ENCODE results near the gene SMURF2. TPM values are rescaled to one million over a fixed set of nuclear protein-coding genes. Genes with fewer than 3 reads are reported as not detected.

Gene SMURF2
- polyA plus RNA-seq, 1 of the 3 experiments (the other 2 are of a cell fraction): 36.6 TPM

DNA sequence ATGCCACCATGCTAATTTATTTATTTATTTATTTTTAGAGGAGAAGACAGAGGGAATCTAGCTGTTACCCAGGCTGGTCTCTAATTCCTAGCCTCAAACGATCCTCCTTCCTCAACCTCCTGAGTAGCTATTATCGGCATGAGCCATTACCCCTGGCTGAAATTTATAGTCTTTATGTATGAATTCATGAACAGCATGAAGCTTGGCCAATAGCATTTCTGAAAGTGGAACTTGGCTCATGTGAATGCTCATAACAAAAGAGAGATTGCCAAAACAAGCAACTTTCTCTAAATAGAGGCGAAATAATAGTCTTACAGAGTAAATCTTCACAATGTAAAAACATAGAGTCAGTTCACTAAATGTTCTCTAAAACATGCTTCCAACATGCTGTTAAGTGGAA lies 30.1 kb upstream of the SMURF2 start:
- no peak overlapping the region for H3K4me2 ChIP-seq
- H3K79me2 ChIP-seq (ENCODE audit: insufficient read depth): no peaks in the 10 kb centered on the region
- H3K27ac ChIP-seq (ENCODE audit: low read depth in 2 of 2, low read length in 1 of 2): no peak overlapping the region
- no peaks in the 10 kb centered on the region for H4K20me1 ChIP-seq (ENCODE audit: insufficient read depth)
- H3K9ac ChIP-seq: no peak overlapping the region
- peaks cover 0 to 14% of the 10 kb centered on the region in 2 experiments; a peak in 3 of 4 replicates for H3K4me1 ChIP-seq (ENCODE audit: control insufficient read depth in 1 of 2, insufficient read depth in 2 of 2, low read depth in 1 of 2, low read length in 1 of 2)
- ChIA-PET POLR2A (no interaction called here), CTCF (interaction anchor here (1.3 kb wide), 1 partner anchor 18 kb away, joined by 4 read pairs; no protein-coding TSS in a partner anchor)
- no peaks in the 10 kb centered on the region for H3K36me3 ChIP-seq (replicated peaks in 1 of 2; ENCODE audit: control insufficient read depth in 1 of 2, insufficient read depth in 2 of 2, low read length in 1 of 2)
- no peaks in the 10 kb centered on the region for H3K27me3 ChIP-seq (ENCODE audit: insufficient read depth)
- no peak for DNase-seq
- H3F3A ChIP-seq (replicated peaks; ENCODE audit: insufficient read depth): peaks cover 31% of the 10 kb centered on the region
- H3K9me2 ChIP-seq: no peaks in the 10 kb centered on the region
- WGBS (ENCODE audit: low lambda C conversion rate): 87% methylated on average over 3 of the region's 3 CpGs
- no peak overlapping the region for H2AFZ ChIP-seq (ENCODE audit: low read depth)
- no peak overlapping the region for H3K4me3 ChIP-seq (ENCODE audit: low read depth in 2 of 2, low read length in 1 of 2)
- TF ChIP-seq MXI1 (IDR thresholded peaks at IDR 0.05; ENCODE audit: low read depth, low read length) (no peak), CHD2 (IDR thresholded peaks at IDR 0.05; ENCODE audit: low read length, partially characterized antibody) (no peak)
- TF ChIP-seq, protein P1, sequence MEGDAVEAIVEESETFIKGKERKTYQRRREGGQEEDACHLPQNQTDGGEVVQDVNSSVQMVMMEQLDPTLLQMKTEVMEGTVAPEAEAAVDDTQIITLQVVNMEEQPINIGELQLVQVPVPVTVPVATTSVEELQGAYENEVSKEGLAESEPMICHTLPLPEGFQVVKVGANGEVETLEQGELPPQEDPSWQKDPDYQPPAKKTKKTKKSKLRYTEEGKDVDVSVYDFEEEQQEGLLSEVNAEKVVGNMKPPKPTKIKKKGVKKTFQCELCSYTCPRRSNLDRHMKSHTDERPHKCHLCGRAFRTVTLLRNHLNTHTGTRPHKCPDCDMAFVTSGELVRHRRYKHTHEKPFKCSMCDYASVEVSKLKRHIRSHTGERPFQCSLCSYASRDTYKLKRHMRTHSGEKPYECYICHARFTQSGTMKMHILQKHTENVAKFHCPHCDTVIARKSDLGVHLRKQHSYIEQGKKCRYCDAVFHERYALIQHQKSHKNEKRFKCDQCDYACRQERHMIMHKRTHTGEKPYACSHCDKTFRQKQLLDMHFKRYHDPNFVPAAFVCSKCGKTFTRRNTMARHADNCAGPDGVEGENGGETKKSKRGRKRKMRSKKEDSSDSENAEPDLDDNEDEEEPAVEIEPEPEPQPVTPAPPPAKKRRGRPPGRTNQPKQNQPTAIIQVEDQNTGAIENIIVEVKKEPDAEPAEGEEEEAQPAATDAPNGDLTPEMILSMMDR (IDR thresholded peaks at IDR 0.05): no peak
- TF ChIP-seq, protein P2, sequence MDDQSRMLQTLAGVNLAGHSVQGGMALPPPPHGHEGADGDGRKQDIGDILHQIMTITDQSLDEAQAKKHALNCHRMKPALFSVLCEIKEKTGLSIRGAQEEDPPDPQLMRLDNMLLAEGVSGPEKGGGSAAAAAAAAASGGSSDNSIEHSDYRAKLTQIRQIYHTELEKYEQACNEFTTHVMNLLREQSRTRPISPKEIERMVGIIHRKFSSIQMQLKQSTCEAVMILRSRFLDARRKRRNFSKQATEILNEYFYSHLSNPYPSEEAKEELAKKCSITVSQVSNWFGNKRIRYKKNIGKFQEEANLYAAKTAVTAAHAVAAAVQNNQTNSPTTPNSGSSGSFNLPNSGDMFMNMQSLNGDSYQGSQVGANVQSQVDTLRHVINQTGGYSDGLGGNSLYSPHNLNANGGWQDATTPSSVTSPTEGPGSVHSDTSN (IDR thresholded peaks at IDR 0.05): no peak
- no peaks in the 10 kb centered on the region for H3K9me3 ChIP-seq

DNA sequence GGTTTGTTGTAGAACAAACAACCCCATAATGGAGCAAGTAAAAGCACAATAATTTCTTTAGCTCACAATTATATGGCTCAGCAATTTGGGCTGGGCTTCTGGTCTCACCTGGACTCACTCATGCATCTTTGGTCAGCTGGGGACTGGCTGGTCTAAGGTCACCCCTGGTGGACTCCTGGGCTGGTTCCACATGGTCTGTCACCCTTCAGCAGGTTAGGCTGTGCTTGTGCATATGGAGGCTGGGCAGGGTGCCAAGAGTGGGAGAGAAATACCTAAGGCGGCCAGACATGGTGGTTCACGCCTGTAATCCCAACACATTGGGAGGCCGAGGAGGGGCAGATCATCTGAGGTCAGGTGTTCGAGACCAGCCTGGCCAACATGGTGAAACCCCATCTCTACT lies 27.0 kb upstream of the SMURF2 start:
- H3K27ac ChIP-seq (ENCODE audit: low read depth in 2 of 2, low read length in 1 of 2): no peak overlapping the region
- POLR2A ChIA-PET: no interaction called here
- H3K27me3 ChIP-seq (ENCODE audit: insufficient read depth): no peaks in the 10 kb centered on the region
- no peaks in the 10 kb centered on the region for H3K9me2 ChIP-seq
- TF ChIP-seq GABPA (IDR thresholded peaks at IDR 0.05; ENCODE audit: low read depth) (no peak), NFIC (IDR thresholded peaks at IDR 0.05; ENCODE audit: borderline replicate concordance) (0 out of 2 replicates have a peak, but pooled peaks have one; percentile 19)
- H3K9me3 ChIP-seq: no peaks in the 10 kb centered on the region
- no peak overlapping the region for H2AFZ ChIP-seq (ENCODE audit: low read depth)
- no peak overlapping the region for H3K4me3 ChIP-seq (ENCODE audit: low read depth in 2 of 2, low read length in 1 of 2)
- no peak overlapping the region for H3K4me2 ChIP-seq
- DNase-seq: no peak
- 100% methylated on average over 4 of the region's 4 CpGs for WGBS (ENCODE audit: low lambda C conversion rate)
- no peaks in the 10 kb centered on the region for H3K36me3 ChIP-seq (replicated peaks in 1 of 2; ENCODE audit: control insufficient read depth in 1 of 2, insufficient read depth in 2 of 2, low read length in 1 of 2)
- H3K79me2 ChIP-seq (ENCODE audit: insufficient read depth): no peaks in the 10 kb centered on the region
- peaks cover 11% of the 10 kb centered on the region for H3F3A ChIP-seq (replicated peaks; ENCODE audit: insufficient read depth)
- no peak overlapping the region for H3K9ac ChIP-seq
- H4K20me1 ChIP-seq (ENCODE audit: insufficient read depth): no peaks in the 10 kb centered on the region
- peaks cover 0 to 13% of the 10 kb centered on the region in 2 experiments; a peak in 2 of 4 replicates for H3K4me1 ChIP-seq (ENCODE audit: control insufficient read depth in 1 of 2, insufficient read depth in 2 of 2, low read depth in 1 of 2, low read length in 1 of 2)
- CTCF ChIA-PET: interaction anchor here (0.8 kb wide), 2 partner anchors 20 to 75 kb away, joined by 3 read pairs; no protein-coding TSS in a partner anchor

DNA sequence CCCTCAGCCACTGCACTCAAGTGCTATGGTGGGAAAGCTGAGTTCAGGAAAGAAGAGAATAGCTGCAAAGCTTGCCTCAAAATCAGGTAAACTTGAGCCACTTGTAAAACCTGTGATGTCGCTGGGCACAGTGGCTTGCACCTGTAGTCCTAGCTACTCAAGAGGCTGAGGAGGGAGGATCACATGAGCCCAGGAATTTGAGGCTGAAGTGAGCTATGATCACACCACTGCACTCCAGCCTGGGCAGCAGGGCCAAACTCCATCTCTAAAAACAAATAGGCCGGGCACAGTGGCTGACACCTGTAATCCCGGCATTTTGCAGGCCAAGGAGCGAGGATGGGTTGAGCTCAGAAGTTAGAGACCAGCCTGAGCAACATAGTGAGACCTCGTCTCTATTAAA lies 26.4 kb upstream of the SMURF2 start:
- no peak overlapping the region for H3K4me2 ChIP-seq
- peak overlapping the region in 1 of 2 experiments; percentile 25; a peak in 1 of 4 replicates for H3K27ac ChIP-seq (ENCODE audit: low read depth in 2 of 2, low read length in 1 of 2)
- CTCF ChIA-PET: interaction anchor here (0.8 kb wide), 2 partner anchors 21 to 75 kb away, joined by 3 read pairs; no protein-coding TSS in a partner anchor
- no peak overlapping the region for H3K4me3 ChIP-seq (ENCODE audit: low read depth in 2 of 2, low read length in 1 of 2)
- no peaks in the 10 kb centered on the region for H3K36me3 ChIP-seq (replicated peaks in 1 of 2; ENCODE audit: control insufficient read depth in 1 of 2, insufficient read depth in 2 of 2, low read length in 1 of 2)
- 99% methylated on average over 5 of the region's 5 CpGs for WGBS (ENCODE audit: low lambda C conversion rate)
- H2AFZ ChIP-seq (ENCODE audit: low read depth): no peak overlapping the region
- H4K20me1 ChIP-seq (ENCODE audit: insufficient read depth): no peaks in the 10 kb centered on the region
- no peak overlapping the region for H3K9ac ChIP-seq
- no peaks in the 10 kb centered on the region for H3K9me2 ChIP-seq
- no peaks in the 10 kb centered on the region for H3K9me3 ChIP-seq
- TF ChIP-seq, protein P1 (IDR thresholded peaks at IDR 0.05): no peak
- TF ChIP-seq TEAD4 (IDR thresholded peaks at IDR 0.05; ENCODE audit: borderline replicate concordance, insufficient read depth) (no peak), FOXM1 (IDR thresholded peaks at IDR 0.05; ENCODE audit: low read depth) (no peak), CHD2 (IDR thresholded peaks at IDR 0.05; ENCODE audit: low read length, partially characterized antibody) (no peak), TCF12 (IDR thresholded peaks at IDR 0.05) (no peak), NFIC (IDR thresholded peaks at IDR 0.05; ENCODE audit: borderline replicate concordance) (no peak), FOSL2 (IDR thresholded peaks at IDR 0.05; ENCODE audit: borderline replicate concordance, low read depth) (no peak), RCOR1 (IDR thresholded peaks at IDR 0.05; ENCODE audit: low read length) (no peak), FOXJ3 (CRISPR knock-in tag; IDR thresholded peaks at IDR 0.05) (no peak)
- TF ChIP-seq, protein P2 (IDR thresholded peaks at IDR 0.05): no peak
- peaks cover 0 to 15% of the 10 kb centered on the region in 2 experiments; a peak in 2 of 4 replicates for H3K4me1 ChIP-seq (ENCODE audit: control insufficient read depth in 1 of 2, insufficient read depth in 2 of 2, low read depth in 1 of 2, low read length in 1 of 2)
- H3K79me2 ChIP-seq (ENCODE audit: insufficient read depth): no peaks in the 10 kb centered on the region
- POLR2A ChIA-PET: no interaction called here
- H3F3A ChIP-seq (replicated peaks; ENCODE audit: insufficient read depth): peaks cover 9% of the 10 kb centered on the region
- no peak for DNase-seq
- H3K27me3 ChIP-seq (ENCODE audit: insufficient read depth): no peaks in the 10 kb centered on the region
